Adipose tissue (tissue), 3 donors: ENCODE results near the gene ALPI. TPM values are rescaled to one million over a fixed set of nuclear protein-coding genes. Genes with fewer than 3 reads are reported as not detected.

ENCODE experiments used
- H3K27ac ChIP-seq: one replicate; pipeline ENCODE4 v1.5.1; 2013; ENCODE audit warnings: low read depth, low read length
- WGBS, 3 donors: extraction: QIAGEN DNeasy Blood & Tissue Kit; methylation state at CpG; one replicate each; pipeline ENCODE4 v1.1.7; 2013; 5-methylcytosine and 5-hydroxymethylcytosine counted together
- polyA plus RNA-seq, 3 donors: library from polyadenylated mRNA; stranded (reverse); fragments of 200-250 nt; gene quantifications; one replicate each; pipeline ENCODE4 v1.2.3, GENCODE V29; 2013
- donor health status: healthy with polysubstance abuse.
- donor health status: Bipolar disorder and iron deficiency.
- donor health status: healthy.

ALPI gene
- polyA plus RNA-seq, 3 donors, result 0.02 to 0.03 TPM; not detected in 1

DNA sequence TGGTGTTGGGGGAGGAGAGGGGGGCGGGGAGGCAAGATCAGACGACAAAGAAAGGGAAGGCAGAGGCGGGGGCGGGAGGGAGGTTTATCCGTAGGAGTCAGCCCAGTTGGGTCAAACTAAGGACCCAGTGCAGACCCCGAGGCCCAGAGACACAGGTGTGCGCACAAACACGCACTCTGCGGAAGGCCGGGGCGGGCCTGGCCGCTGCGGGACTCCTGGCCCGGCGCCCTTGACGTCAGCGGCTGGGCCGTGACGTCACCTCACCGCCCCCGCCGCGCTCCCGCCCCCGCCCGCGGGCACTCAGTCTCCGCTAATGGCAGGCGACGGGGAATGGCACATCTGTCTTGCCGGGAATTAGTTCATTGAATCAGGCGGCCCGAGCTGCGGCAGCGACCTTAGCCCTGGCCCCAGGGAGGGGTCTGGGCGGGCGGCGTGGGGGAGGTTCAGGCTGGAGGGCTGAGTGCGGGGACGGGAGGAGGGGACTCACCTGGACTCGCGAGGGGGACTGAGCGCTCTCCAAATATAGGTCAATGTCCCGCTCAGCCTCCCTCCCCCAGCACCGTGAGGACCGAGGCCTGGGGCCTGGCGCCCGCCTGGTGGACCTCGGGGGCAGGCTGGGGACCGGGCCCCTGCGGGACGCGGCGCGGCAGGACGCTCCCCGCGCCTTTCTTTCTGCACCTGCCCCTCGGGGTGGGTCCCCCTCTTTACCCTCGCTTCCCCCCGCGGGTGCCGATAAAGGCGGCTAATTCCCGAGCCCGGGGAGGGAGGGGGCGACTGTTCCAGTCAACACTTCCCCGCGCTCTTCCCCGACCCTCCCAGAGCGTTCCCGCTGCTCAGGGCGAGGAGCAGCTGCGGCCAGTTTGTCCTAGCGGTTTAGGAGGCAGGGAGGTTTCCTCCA, 47.2 kb downstream of the ALPI start:
- WGBS, 3 donors, result 1 to 15% (median 1%) methylated on average over 49 to 74 of the region's 75 CpGs
- no peak overlapping the region for H3K27ac ChIP-seq

DNA sequence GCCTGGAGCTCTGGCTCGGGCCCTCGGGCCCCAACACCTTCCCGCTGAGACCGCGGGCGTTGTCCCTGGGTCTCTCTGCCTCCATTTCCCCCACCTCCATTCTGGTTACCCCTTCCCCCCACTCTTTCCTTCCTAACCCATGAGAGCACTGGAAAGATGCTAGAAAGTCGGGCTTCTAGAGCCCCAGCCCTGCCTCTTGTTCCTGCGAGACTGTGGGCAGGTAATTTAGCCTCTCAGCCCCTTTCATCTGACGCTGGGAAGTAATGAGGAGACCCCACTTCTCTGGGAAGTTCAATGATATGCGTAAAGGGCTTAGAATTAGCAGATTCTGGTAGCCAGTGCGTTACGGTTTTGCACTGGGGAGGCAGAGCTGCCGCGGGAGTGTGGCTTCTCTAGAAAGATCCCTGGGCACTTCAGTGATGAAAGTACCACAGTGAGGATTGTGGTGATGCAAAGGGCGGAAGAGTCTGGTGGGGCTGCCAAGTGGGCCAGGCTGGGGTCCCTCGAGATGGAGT, 47.9 kb downstream of the ALPI start:
- 24 to 68% (median 27%) methylated on average over 16 of the region's 16 CpGs for WGBS, 3 donors
- no peak overlapping the region for H3K27ac ChIP-seq

DNA sequence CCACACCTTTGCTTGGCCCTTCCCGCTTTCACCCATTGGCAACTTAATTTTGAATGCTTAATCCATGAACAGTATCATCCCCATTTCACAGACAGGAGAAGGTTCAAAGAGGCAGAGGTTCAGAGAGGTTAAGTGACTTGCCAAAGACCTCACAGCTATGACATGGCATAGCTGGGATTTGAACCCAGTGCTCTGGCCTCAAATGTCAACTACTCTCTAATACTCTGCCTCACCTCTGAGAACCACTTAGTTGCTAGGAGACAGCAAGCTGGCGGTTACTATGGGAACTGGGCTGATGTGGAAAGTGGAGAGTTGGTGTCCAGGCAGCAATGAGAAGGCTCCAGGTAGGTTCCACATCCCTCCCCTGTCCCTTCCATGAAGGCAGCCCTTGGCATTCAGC, 48.5 kb downstream of the ALPI start:
- H3K27ac ChIP-seq, result no peak overlapping the region
- 82 to 85% (median 83%) methylated on average over 2 of the region's 2 CpGs for WGBS, 3 donors

DNA sequence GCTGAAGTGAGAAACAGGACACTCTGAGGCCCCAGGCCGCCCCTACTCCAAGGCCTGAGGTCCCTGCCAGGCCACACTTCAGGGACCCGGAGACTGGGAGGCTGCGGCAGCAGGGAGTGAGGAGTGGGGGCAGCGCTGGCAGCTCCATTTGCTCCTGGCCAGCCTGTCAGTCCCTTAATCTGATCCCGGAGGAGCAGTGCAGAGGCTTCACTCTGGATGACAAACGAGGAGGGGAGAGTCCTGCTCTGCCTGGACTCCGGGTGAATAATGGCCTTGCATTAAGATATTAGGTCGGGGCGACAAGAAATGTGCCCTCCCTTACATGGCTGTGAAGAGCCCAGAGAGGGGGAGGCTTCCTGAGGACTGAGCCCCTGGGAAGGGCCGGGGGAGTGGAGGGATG, 49.9 kb downstream of the ALPI start:
- H3K27ac ChIP-seq, result no peak overlapping the region
- 51 to 53% (median 51%) methylated on average over 10 of the region's 10 CpGs for WGBS, 3 donors

DNA sequence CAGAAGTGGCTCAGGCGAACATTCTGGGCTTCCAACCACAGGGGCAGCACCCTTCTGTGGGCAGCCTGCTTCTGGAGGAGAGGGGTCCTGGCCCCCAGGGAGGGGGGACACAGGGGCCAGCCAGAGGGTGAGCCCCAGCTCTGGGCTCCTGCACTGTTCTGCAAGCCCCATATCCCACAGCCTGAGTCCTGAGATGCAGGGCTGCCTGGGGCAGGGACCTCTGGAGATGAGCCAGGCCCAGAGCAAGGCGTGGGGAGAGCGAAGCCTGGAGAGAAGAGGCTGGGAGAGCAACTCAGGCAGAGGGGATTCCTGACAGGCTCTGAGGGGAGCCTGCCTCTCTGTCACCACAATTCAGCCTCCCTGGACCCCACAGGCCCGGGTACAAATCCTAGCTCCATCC, 50.8 kb downstream of the ALPI start:
- WGBS, 3 donors, result 65 to 76% (median 72%) methylated on average over 4 of the region's 4 CpGs
- no peak overlapping the region for H3K27ac ChIP-seq

DNA sequence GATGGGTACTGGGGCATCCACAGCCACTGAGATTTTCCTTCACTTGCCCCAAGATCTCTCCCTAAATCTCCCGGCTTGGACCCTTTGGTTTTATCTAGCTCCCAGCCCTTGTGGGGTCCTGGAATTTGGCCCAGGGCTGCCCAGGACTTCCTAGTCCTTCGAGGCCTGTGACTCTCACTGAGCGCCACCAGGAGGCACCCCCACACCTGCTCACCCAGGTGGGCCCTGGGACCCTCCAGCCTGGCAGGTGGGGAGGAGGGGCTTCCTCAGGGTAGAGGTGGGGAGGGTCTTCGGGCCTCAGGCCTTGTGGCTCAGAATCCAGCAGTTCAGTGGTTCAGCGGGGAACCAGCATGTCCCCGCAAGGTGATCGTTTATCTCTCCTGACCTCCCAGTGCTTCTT, 52.3 kb downstream of the ALPI start:
- H3K27ac ChIP-seq, result no peak overlapping the region
- WGBS, 3 donors, result 77 to 87% (median 84%) methylated on average over 7 of the region's 7 CpGs

Other genes starting within 250 kb of the ALPI start
- gene ALPP, start 77.4 kb upstream of the ALPI start, polyA plus RNA-seq, result not detected
- gene ALPG, start 49.3 kb upstream of the ALPI start, polyA plus RNA-seq, result not detected
- gene ECEL1, start 31.7 kb downstream of the ALPI start, polyA plus RNA-seq, result 1 to 10 TPM in 1 of 3 donors, under 1 TPM in 2; 0.56 to 1.3 (median 0.68) TPM
- not detected for gene PRSS56, start 64.2 kb downstream of the ALPI start, polyA plus RNA-seq
- under 1 TPM in 1 of 3 donors, not detected in 2; 0.03 TPM for gene CHRND, start 70.0 kb downstream of the ALPI start, polyA plus RNA-seq
- not detected for gene CHRNG, start 83.5 kb downstream of the ALPI start, polyA plus RNA-seq
- gene TIGD1, start 94.4 kb downstream of the ALPI start, polyA plus RNA-seq, result 1 to 10 TPM; 1.2 to 1.4 (median 1.3) TPM
- gene EIF4E2, start 94.5 kb downstream of the ALPI start, polyA plus RNA-seq, result 10 to 100 TPM; 42.4 to 60.2 (median 44.0) TPM
- 10 to 100 TPM in 2 of 3 donors, 1 to 10 TPM in 1; 2.6 to 59.5 (median 18.9) TPM for gene EFHD1, start 177.5 kb downstream of the ALPI start, polyA plus RNA-seq
- 10 to 100 TPM; 14.6 to 23.6 (median 17.0) TPM for gene GIGYF2, start 241.2 kb downstream of the ALPI start, polyA plus RNA-seq